ENCODE data around the gene MORN3. TPM values are rescaled to one million over a fixed set of nuclear protein-coding genes. Genes with fewer than 3 reads are reported as not detected.

Gene MORN3, protein sequence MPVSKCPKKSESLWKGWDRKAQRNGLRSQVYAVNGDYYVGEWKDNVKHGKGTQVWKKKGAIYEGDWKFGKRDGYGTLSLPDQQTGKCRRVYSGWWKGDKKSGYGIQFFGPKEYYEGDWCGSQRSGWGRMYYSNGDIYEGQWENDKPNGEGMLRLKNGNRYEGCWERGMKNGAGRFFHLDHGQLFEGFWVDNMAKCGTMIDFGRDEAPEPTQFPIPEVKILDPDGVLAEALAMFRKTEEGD
- 0.20 and 0.47 TPM in 2 replicates for total RNA-seq

DNA sequence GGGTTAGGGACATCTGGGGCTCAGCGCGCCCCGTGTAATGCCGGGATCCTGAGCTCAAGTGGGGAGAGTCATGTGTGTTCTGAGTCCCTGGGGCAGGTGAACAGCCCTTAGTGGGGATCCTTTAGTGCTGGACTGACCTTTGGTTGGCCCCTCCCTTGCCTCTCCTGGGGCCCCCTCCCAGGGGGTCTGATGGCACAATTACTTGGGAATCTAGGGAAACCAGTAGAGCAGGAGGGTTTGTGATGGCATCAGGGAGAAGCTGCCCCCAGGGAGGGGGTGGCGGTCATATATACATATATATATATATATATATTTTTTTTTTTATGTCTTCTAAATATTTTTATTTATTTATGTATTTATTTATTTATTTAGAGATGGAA, at the start of gene MORN3:
Gene MORN3, minus strand, starts transcription at position 134 of the 380 bp plus-strand sequence. CDS start 171 bp downstream, outside the sequence.

GRCh38 chr12:121712461-121713256, 43.2 kb upstream of the MORN3 start, which contains the start of gene TMEM120B:
Gene TMEM120B, plus strand, starts transcription at chr12:121712752. Its CDS starts 144 bp downstream, at chr12:121712896.

GRCh38 chr12:121626087-121626852, 43.2 kb downstream of the MORN3 start, which contains the start of gene ORAI1:
Gene ORAI1, plus strand, starts transcription at chr12:121626530.

Other genes starting within 250 kb of the MORN3 start
- gene KDM2B, start 88.6 kb downstream of the MORN3 start, total RNA-seq: 28.4 TPM in 2 replicates
- 27.3 and 30.8 TPM in 2 replicates for gene ORAI1, start 43.1 kb downstream of the MORN3 start, total RNA-seq
- gene TMEM120B, start 43.1 kb upstream of the MORN3 start, total RNA-seq: 8.5 and 10.2 TPM in 2 replicates
- 33.4 and 33.5 TPM in 2 replicates for gene RHOF, start 124.0 kb upstream of the MORN3 start, total RNA-seq
- gene SETD1B, start 134.4 kb upstream of the MORN3 start, total RNA-seq: 3.3 and 4.9 TPM in 2 replicates
- gene HPD, start 189.2 kb upstream of the MORN3 start, total RNA-seq: not detected in 2 replicates
- 109 and 127 TPM in 2 replicates for gene PSMD9, start 219.1 kb upstream of the MORN3 start, total RNA-seq
- gene CFAP251, start 248.9 kb upstream of the MORN3 start, total RNA-seq: 2.5 and 5.5 TPM in 2 replicates

Measured in mammary microvascular endothelial cell (primary cell).